GM13977 (cell line): ENCODE results near the gene CDIP1.

ENCODE experiments used
- DNase-seq: peaks from one replicate; pipeline ENCODE4 v3.0.0; 2012; ENCODE audit warnings: low spot score
- CTCF ChIP-seq: IDR thresholded peaks from 2 replicates; pipeline ENCODE4 v1.5.1; 2012; ENCODE audit warnings: mild to moderate bottlenecking, control low read depth; ENCODE audit not compliant: insufficient read depth; ENCODE audit errors: extremely low read depth, missing control alignments
- in situ Hi-C: fragments of 300-500 bp; cut with MboI; formaldehyde crosslinking; loops from one replicate; pipeline ENCODE4 v1.12.0; 2022; ENCODE audit warnings: low sequenced_read_pairs, low pct_unique_long_range_greater_than_20kb, mixed read lengths, inconsistent platforms; ENCODE audit not compliant: unreplicated experiment

CDIP1 gene

GRCh38 chr16:4524571-4524970, 14.0 kb downstream of the CDIP1 start:
- DNase-seq = no peak
- in situ Hi-C loops = no loop called here
- TF ChIP-seq CTCF = no peak

DNA sequence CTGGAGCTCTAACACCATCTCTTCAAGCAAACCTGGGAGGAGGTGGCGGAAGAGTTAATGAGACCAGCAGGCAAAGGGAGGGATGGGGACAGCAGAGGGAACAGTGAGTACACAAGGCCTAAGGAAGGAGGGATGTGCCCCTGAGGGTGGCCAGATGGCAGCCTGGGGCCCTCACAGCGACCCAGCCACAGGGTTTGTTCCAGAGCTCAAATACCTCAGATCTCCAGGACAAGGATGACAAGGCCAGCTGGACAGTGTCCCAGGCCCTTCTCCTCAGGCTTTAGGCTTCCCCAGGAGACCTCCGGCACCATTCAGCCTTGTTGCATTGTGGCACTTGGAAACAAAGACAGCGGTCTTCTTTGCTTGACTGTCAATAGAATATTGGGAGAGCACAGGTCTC, 14.9 kb downstream of the CDIP1 start:
- TF ChIP-seq CTCF = no peak
- in situ Hi-C loops = no loop called here
- no peak for DNase-seq

DNA sequence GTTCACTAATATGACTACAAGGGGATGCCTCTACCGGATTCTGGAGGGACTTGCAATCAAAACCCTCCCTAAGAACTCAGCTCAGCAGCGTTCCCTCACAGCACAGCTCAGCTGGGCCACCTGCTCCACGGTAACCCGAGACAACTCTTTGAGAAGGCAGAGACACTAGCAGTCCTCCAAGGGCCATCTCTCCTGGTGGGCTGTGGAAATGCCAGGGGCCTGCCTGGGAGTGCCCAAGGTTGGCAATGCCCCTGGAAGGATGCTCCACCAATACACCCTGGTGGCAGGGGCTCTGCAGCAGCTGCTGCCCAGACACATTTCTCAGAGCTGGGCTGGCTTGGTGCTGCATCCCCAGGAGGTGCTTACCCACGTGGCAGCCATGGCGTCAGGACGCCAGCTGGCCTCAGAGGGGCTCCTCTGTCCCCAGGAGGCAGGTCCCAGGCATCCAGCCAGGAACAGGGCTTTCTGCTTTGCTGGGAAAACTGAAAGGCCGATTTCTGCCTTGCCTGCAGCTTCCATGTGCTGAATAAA, 16.5 kb downstream of the CDIP1 start:
- TF ChIP-seq CTCF = no peak
- in situ Hi-C loops = no loop called here
- DNase-seq = no peak

- in situ Hi-C loops = no loop called here
- DNase-seq = no peak
- no peak for TF ChIP-seq CTCF
Observed at GRCh38 chr16:4520913-4521312, 17.7 kb downstream of the CDIP1 start.

DNA sequence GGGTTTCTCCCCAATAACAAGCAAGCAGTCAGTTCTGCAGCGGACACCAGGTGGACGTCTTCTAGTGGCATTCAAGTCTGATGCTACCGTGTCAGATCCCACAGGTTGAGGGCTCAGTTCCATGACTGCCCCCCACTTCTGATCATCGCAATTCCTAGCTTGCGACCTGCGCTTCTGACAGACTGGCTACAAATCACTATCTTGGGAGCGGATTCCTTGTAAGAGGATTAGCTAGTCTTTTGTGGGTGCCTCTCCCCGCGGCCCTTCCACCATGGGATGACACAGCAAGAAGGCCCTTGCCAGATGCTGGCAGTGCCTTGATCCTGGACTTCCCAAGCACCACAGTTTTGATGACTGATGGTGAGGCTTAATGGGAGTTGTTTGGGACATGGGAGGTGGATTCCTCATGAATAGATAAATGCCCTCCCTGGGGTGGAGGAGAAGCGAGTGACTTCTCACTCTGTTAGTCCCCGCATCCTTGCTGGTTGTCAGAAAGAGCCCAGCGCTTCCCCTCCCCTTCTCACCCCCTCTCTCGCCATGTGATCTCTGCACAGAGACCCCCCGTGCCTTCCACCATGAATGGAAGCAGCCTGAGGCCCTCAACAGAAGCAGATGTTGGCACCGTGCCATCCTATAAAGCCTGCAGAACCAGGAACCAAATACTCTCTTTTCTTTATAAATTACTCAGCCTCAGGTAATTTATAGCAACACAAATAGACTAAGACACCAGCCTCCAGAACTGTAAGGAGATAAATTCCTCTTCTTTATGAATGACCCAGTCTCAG, 19.1 kb downstream of the CDIP1 start:
- no peak for DNase-seq
- no peak for TF ChIP-seq CTCF
- in situ Hi-C loops = no loop called here

- no peak for DNase-seq
- in situ Hi-C loops = no loop called here
- peak; percentile 60 for TF ChIP-seq CTCF
Observed at GRCh38 chr16:4517812-4518680, 20.5 kb downstream of the CDIP1 start.
